ENCODE measurements around the gene TMEM115.

- no peak for TF ChIP-seq CTCF (IDR thresholded peaks at IDR 0.05)
- no peak for TF ChIP-seq POLR2A (IDR thresholded peaks at IDR 0.05)
- TF ChIP-seq EP300 (IDR thresholded peaks at IDR 0.05) = no peak
- no peak for TF ChIP-seq POLR2AphosphoS5 (IDR thresholded peaks at IDR 0.05)
Observed at GRCh38 chr3:50395070-50395860, 35.9 kb upstream of the TMEM115 start.

Measured in upper lobe of left lung (tissue), 4 donors.